CD4-positive, alpha-beta T cell (primary cell): ENCODE results near the gene SASH1. TPM values are rescaled to one million over a fixed set of nuclear protein-coding genes. Genes with fewer than 3 reads are reported as not detected.

Source experiments
- ATAC-seq: fragments of 200-7000 bp; cut with Tn5 transposase; one replicate; pipeline ENCODE4 v1.10.0; 2022; ENCODE audit warnings: mild to moderate bottlenecking; ENCODE audit not compliant: poor library complexity
- CTCF ChIA-PET: fragments of 350-600 bp; sonication (Branson Sonifier 250); formaldehyde crosslinking; loops from one replicate; lab custom pipeline; 2021; ENCODE audit warnings: antibody characterized with exemption, inconsistent platforms; lab: Charles Lee
- POLR2A ChIA-PET: fragments of 350-600 bp; sonication (Branson Sonifier 250); formaldehyde crosslinking; loops from one replicate; lab custom pipeline; 2021; ENCODE audit warnings: antibody characterized with exemption, inconsistent platforms; lab: Charles Lee
- DNase-seq, 14 experiments: peaks; one replicate each; pipeline ENCODE4 v3.0.0-alpha.2; 2013 to 2020; ENCODE audit warnings: mixed read lengths in 2 of 14
- H3K27ac ChIP-seq, 2 donors: one replicate each; pipeline versions ENCODE4 v1.5.1 to v1.7.0; 2013; ENCODE audit warnings: low read length in 2 of 2, low read depth in 1 of 2, mild to moderate bottlenecking in 1 of 2
- H3K27me3 ChIP-seq, 2 experiments: 1 replicate in 1 of 2; 2 replicates in 1 of 2; pipeline versions ENCODE4 v1.6.1 to v1.7.0; 2013; ENCODE audit warnings: low read length in 2 of 2, control low read depth in 1 of 2, mild to moderate bottlenecking in 1 of 2, moderate library complexity in 1 of 2; ENCODE audit not compliant: insufficient read depth in 2 of 2, control insufficient read depth in 1 of 2
- H3K36me3 ChIP-seq: one replicate; pipeline ENCODE4 v1.6.1; 2013; ENCODE audit warnings: low read length, control low read depth; ENCODE audit not compliant: insufficient read depth
- H3K4me1 ChIP-seq: one replicate; pipeline ENCODE4 v1.6.1; 2013; ENCODE audit warnings: low read length, control low read depth; ENCODE audit not compliant: insufficient read depth
- H3K4me3 ChIP-seq: one replicate; pipeline ENCODE4 v1.5.1; 2013; ENCODE audit warnings: mild to moderate bottlenecking, low read length, moderate library complexity
- H3K9me3 ChIP-seq, 2 experiments: 1 replicate in 1 of 2; 2 replicates in 1 of 2; pipeline versions ENCODE4 v1.6.1 to v1.7.0; 2013; ENCODE audit warnings: low read length in 2 of 2, mild to moderate bottlenecking in 2 of 2, control low read depth in 1 of 2, moderate library complexity in 1 of 2; ENCODE audit not compliant: control insufficient read depth in 1 of 2, insufficient read depth in 1 of 2
- H3K27ac Mint-ChIP-seq: one replicate; pipeline ENCODE4 v1.8.0; 2020; ENCODE audit warnings: mixed read lengths
- H3K27me3 Mint-ChIP-seq: one replicate; pipeline ENCODE4 v1.8.0; 2021; ENCODE audit warnings: mixed read lengths
- H3K36me3 Mint-ChIP-seq: one replicate; pipeline ENCODE4 v1.8.0; 2021; ENCODE audit warnings: low read depth, mixed read lengths
- H3K4me1 Mint-ChIP-seq: one replicate; pipeline ENCODE4 v1.8.0; 2021; ENCODE audit warnings: low read depth, mixed read lengths
- H3K4me3 Mint-ChIP-seq: one replicate; pipeline ENCODE4 v1.8.0; 2020; ENCODE audit warnings: mild to moderate bottlenecking, mixed read lengths
- H3K9me3 Mint-ChIP-seq: one replicate; pipeline ENCODE4 v1.8.0; 2020; ENCODE audit warnings: mixed read lengths
- intact Hi-C, 2 experiments: fragments of 100-400 bp; cut with DNase I in 1 of 2; cut with micrococcal nuclease in 1 of 2; formaldehyde crosslinking; loops; one replicate each; pipeline versions ENCODE4 v1.15.1 to v1.9.0; 2023 to 2025; cut with DNase I, micrococcal nuclease
- total RNA-seq, 174 experiments: library from RNA in 2 of 174; stranded (reverse) in 2 of 174; gene quantifications; one replicate each; pipeline ENCODE4 v1.2.3 and lab custom pipeline; 2021 to 2026
- TF ChIP-seq, protein P1 (sequence below): fragments of 200-600 bp; IDR thresholded peaks from one replicate; pipeline ENCODE4 v1.8.0; 2022; ENCODE audit warnings: antibody characterized with exemption, mild to moderate bottlenecking

Gene SASH1
- total RNA-seq, 2 experiments from 2014 or later, result 0.58 to 0.75 TPM

DNA sequence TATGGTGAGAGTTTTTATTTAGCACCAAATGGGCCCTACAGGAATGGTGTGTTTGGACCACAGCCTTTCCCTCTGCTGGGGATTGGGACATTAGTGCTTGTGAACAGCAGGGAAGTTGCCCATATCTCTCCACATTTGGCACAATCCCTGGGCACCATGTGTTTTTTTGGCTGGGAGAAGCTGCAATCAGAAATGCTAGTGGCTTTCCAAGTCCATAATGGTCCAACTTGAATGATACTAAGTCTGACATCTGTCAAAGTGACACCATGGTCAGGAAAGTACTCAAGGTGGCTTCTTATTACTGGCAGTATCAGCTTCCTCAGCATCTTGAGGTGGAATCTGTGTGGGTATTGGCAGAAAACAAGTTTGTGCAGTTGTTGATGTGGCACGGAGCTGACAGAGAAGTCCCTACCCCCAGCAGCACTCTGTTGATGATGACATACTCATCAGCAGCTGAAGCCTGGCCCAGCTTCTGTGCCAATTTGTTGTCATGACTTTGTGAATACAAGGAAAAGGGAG lies 53.0 kb downstream of the SASH1 start:
- Mint-ChIP-seq H3K4me1 (no peaks in the 10 kb centered on the region), H3K27me3 (peaks cover 24% of the 10 kb centered on the region), H3K4me3 (no peak overlapping the region), H3K27ac (no peak overlapping the region), H3K36me3 (no peaks in the 10 kb centered on the region), H3K9me3 (no peaks in the 10 kb centered on the region)
- no peaks in the 10 kb centered on the region for H3K9me3 ChIP-seq
- ATAC-seq (no peak), DNase-seq (no peak)
- no peak overlapping the region for H3K4me3 ChIP-seq
- TF ChIP-seq, protein P1, sequence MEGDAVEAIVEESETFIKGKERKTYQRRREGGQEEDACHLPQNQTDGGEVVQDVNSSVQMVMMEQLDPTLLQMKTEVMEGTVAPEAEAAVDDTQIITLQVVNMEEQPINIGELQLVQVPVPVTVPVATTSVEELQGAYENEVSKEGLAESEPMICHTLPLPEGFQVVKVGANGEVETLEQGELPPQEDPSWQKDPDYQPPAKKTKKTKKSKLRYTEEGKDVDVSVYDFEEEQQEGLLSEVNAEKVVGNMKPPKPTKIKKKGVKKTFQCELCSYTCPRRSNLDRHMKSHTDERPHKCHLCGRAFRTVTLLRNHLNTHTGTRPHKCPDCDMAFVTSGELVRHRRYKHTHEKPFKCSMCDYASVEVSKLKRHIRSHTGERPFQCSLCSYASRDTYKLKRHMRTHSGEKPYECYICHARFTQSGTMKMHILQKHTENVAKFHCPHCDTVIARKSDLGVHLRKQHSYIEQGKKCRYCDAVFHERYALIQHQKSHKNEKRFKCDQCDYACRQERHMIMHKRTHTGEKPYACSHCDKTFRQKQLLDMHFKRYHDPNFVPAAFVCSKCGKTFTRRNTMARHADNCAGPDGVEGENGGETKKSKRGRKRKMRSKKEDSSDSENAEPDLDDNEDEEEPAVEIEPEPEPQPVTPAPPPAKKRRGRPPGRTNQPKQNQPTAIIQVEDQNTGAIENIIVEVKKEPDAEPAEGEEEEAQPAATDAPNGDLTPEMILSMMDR, result no peak
- no peaks in the 10 kb centered on the region for H3K36me3 ChIP-seq
- ChIA-PET CTCF (no interaction called here), POLR2A (no interaction called here)
- peaks cover 0 to 5% of the 10 kb centered on the region in 2 experiments for H3K27me3 ChIP-seq
- intact Hi-C loops, result no loop called here
- no peak overlapping the region for H3K27ac ChIP-seq
- H3K4me1 ChIP-seq, result no peaks in the 10 kb centered on the region

DNA sequence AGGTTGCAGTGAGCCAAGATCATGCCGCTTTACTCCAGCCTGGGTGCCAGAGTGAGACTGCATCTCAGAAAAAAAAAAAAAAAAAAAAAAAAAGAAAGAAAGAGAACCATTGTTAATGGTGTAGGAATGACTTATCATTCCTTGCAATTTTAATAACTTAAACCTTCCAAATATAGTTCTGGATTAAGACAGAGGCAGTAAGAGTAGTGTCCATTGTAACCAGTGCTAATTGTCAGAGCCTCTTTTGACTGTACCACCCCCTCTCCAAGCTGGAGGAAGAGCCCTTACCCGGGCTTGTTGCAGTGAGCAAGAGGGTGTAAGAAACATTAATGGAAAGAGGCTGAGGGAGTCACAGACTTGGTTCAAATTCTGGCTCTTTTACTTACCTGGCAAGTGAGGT lies 53.8 kb downstream of the SASH1 start:
- Mint-ChIP-seq H3K36me3 (no peaks in the 10 kb centered on the region), H3K27me3 (peaks cover 24% of the 10 kb centered on the region), H3K9me3 (no peaks in the 10 kb centered on the region), H3K4me1 (no peaks in the 10 kb centered on the region), H3K27ac (no peak overlapping the region), H3K4me3 (no peak overlapping the region)
- Histone ChIP-seq H3K27me3 (peaks cover 0 to 5% of the 10 kb centered on the region in 2 experiments), H3K36me3 (no peaks in the 10 kb centered on the region), H3K27ac (no peak overlapping the region), H3K4me3 (no peak overlapping the region), H3K4me1 (no peaks in the 10 kb centered on the region), H3K9me3 (no peaks in the 10 kb centered on the region)
- intact Hi-C loops, result no loop called here
- ATAC-seq, result no peak
- DNase-seq, result no peak
- CTCF ChIA-PET, result no interaction called here
- TF ChIP-seq, protein P1, result no peak
- POLR2A ChIA-PET, result no interaction called here

DNA sequence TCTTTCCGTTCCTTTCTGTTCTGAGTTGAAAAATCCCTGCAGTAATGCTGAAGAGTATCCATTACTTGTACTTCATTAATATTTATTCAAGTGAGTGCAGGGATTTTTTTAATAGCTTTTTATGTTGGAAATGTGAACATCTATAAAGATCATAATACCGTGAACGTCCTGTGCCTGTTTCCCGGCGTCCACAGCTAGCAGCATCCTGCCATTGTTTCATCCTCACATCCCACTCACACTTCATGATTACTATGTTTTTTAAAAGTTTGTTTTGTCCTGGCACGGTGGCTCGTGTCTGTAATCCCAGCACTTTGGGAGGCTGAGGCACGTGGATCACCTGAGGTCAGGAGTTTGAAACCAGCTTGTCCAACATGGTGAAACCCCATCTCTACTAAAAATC lies 54.3 kb downstream of the SASH1 start:
- TF ChIP-seq, protein P1, result no peak
- Histone ChIP-seq H3K27ac (no peak overlapping the region), H3K4me1 (no peaks in the 10 kb centered on the region), H3K4me3 (no peak overlapping the region), H3K36me3 (no peaks in the 10 kb centered on the region), H3K27me3 (peaks cover 0 to 5% of the 10 kb centered on the region in 2 experiments), H3K9me3 (no peaks in the 10 kb centered on the region)
- Mint-ChIP-seq H3K27ac (no peak overlapping the region), H3K27me3 (peaks cover 24% of the 10 kb centered on the region), H3K4me3 (no peak overlapping the region), H3K4me1 (no peaks in the 10 kb centered on the region), H3K36me3 (no peaks in the 10 kb centered on the region), H3K9me3 (no peaks in the 10 kb centered on the region)
- no peak for DNase-seq
- POLR2A ChIA-PET, result no interaction called here
- intact Hi-C loops, result no loop called here
- no peak for ATAC-seq
- CTCF ChIA-PET, result no interaction called here
